HL-60 (cell line): ENCODE data around the gene TIFAB.
"Not testable (repeated sequence)": the region's sequence is repeated elsewhere in the genome, so short reads cannot be mapped to it uniquely, and the experiment has no call there.

Experiments used
- DNase-seq, 2 experiments: peaks; one replicate each; pipeline ENCODE4 v3.0.0-alpha.2; 2010 to 2020; ENCODE audit warnings: low read depth in 1 of 2, low spot score in 1 of 2
- H3K27ac ChIP-seq: fragments of 250-450 bp; sonication (Bioruptor Pico); replicated peaks from 2 replicates; pipeline ENCODE4 v1.5.1; 2020; ENCODE audit warnings: mild to moderate bottlenecking, moderate library complexity
- H3K27me3 ChIP-seq: fragments of 250-450 bp; sonication (Bioruptor Pico); 2 replicates; pipeline ENCODE4 v1.5.1; 2021; ENCODE audit warnings: mild to moderate bottlenecking, moderate library complexity; ENCODE audit not compliant: insufficient read depth, poor library complexity, severe bottlenecking
- H3K4me3 ChIP-seq: replicated peaks from 2 replicates; pipeline ENCODE4 v1.5.1; 2011; ENCODE audit warnings: mild to moderate bottlenecking, control low read depth, low read length; ENCODE audit not compliant: insufficient read depth
- CTCF ChIP-seq: IDR thresholded peaks from one replicate; pipeline ENCODE4 v1.5.1; 2011; ENCODE audit warnings: low read length, control low read depth, inconsistent platforms; ENCODE audit not compliant: insufficient read depth
- GABPA ChIP-seq: IDR thresholded peaks from 2 replicates; pipeline ENCODE4 v1.6.1; 2012; ENCODE audit warnings: low read depth
- POLR2AphosphoS5 ChIP-seq: IDR thresholded peaks from 2 replicates; pipeline ENCODE4 v1.6.1; 2012; ENCODE audit warnings: low read depth
- REST ChIP-seq: IDR thresholded peaks from 2 replicates; pipeline ENCODE4 v1.6.1; 2012; ENCODE audit warnings: low read depth; ENCODE audit not compliant: insufficient replicate concordance
- SPI1 ChIP-seq: IDR thresholded peaks from 2 replicates; pipeline ENCODE4 v1.6.1; 2012; ENCODE audit warnings: low read depth, mild to moderate bottlenecking, borderline replicate concordance
- long read RNA-seq: library from polyadenylated mRNA; unstranded; transcript quantifications from one replicate; pipeline ENCODE4 v2.0.0, GENCODE V29; 2020

TIFAB gene
- long read RNA-seq = 0 reads

- Histone ChIP-seq H3K27me3 (no peaks in the 10 kb centered on the region), H3K4me3 (peak within 1 kb of the TSS; percentile 42), H3K27ac (no peak within 1 kb of the TSS)
- TF ChIP-seq REST (no peak), CTCF (no peak), SPI1 (no peak), POLR2AphosphoS5 (no peak), GABPA (no peak)
- DNase-seq = peak in 1 of 2 experiments; percentile 9
Observed at GRCh38 chr5:135452321-135453030, at the start of gene TIFAB. Gene TIFAB (minus strand): TSS chr5:135452351. CDS start chr5:135449939, 2,412 bp downstream.

GRCh38 chr5:135498637-135498995 lies 46.5 kb upstream of the TIFAB start:
- no peak for TF ChIP-seq SPI1
- TF ChIP-seq GABPA = no peak
- no peak for TF ChIP-seq POLR2AphosphoS5
- no peak for TF ChIP-seq REST
- no peak for DNase-seq

GRCh38 chr5:135497971-135498636 lies 46.0 kb upstream of the TIFAB start:
- Histone ChIP-seq H3K4me3 (no peak overlapping the region), H3K27me3 (no peaks in the 10 kb centered on the region), H3K27ac (no peak overlapping the region)
- no peak for DNase-seq
- TF ChIP-seq SPI1 = no peak
- no peak for TF ChIP-seq REST
- no peak for TF ChIP-seq GABPA
- no peak for TF ChIP-seq CTCF
- no peak for TF ChIP-seq POLR2AphosphoS5

More at GRCh38 chr5:135498637-135498995, 46.5 kb upstream of the TIFAB start:
- no peaks in the 10 kb centered on the region for H3K27me3 ChIP-seq
- H3K27ac ChIP-seq = no peak overlapping the region
- no peak overlapping the region for H3K4me3 ChIP-seq

- not testable (repeated sequence) for H3K4me3 ChIP-seq, H3K27ac ChIP-seq, H3K27me3 ChIP-seq, DNase-seq
Observed at GRCh38 chr5:135495531-135495930, 43.4 kb upstream of the TIFAB start.
